ENCODE measurements around the gene PLK2.

- TF ChIP-seq CTCF (tag by site-specific recombination; IDR thresholded peaks at IDR 0.05) (no peak), YY1 (tag by site-specific recombination; IDR thresholded peaks at IDR 0.05) (no peak), ZNF202 (tag by site-specific recombination; IDR thresholded peaks at IDR 0.05; ENCODE audit: borderline replicate concordance) (no peak), ZNF274 (IDR thresholded peaks at IDR 0.05; ENCODE audit: low read length) (no peak), ZNF274 (tag by site-specific recombination; IDR thresholded peaks at IDR 0.05; ENCODE audit: borderline replicate concordance) (no peak), ZIC2 (tag by site-specific recombination; IDR thresholded peaks at IDR 0.05) (no peak)
Observed at GRCh38 chr5:58469896-58470295, 10.0 kb upstream of the PLK2 start.

Data from HEK293 (cell line).